Stimulated activated CD4-positive, alpha-beta T cell treated with anti-CD3 and anti-CD28 coated beads, Interleukin-12 subunit alpha, Interleukin-12 subunit beta, amount 100 ng/mL, for 48 hours (primary cell): ENCODE data around the gene NRM.

Experiments used
- DNase-seq, 3 donors: peaks; one replicate each; pipeline ENCODE4 v3.0.0-alpha.2; 2020; ENCODE audit warnings: low read depth in 2 of 3, low spot score in 1 of 3

The NRM gene

GRCh38 chr6:30689985-30690384 lies 799 bp downstream of the NRM start:
- no peak for DNase-seq

- no peak for DNase-seq
These were observed 1.5 kb downstream of the NRM start for GRCh38 chr6:30689022-30689865.

GRCh38 chr6:30688569-30688968 lies 2.2 kb downstream of the NRM start:
- DNase-seq: no peak

- no peak for DNase-seq
These were observed 2.9 kb downstream of the NRM start for GRCh38 chr6:30687659-30688431.

- peak; percentile 76 to 86 (median 78) for DNase-seq
These were observed 3.7 kb downstream of the NRM start for GRCh38 chr6:30686908-30687658.

GRCh38 chr6:30686009-30686907 lies 4.5 kb downstream of the NRM start, which contains the start of gene PPP1R18:
PPP1R18 (minus strand) TSS chr6:30686645; CDS start chr6:30686018, 627 bp downstream.
- peak; percentile 67 to 87 (median 73) for DNase-seq

- DNase-seq: no peak
These were observed 5.4 kb downstream of the NRM start for GRCh38 chr6:30685157-30686008.

GRCh38 chr6:30684386-30685156 lies 6.2 kb downstream of the NRM start:
- DNase-seq: peak in 1 of 3 donors; percentile 50

GRCh38 chr6:30683980-30684338 lies 6.8 kb downstream of the NRM start:
- DNase-seq: no peak

- DNase-seq: no peak
These were observed 7.4 kb downstream of the NRM start for GRCh38 chr6:30683183-30683979.

GRCh38 chr6:30682143-30683117 lies 8.4 kb downstream of the NRM start:
- DNase-seq: peak; percentile 75 to 81 (median 79)

GRCh38 chr6:30681766-30682142 lies 9.0 kb downstream of the NRM start:
- DNase-seq: no peak

- DNase-seq: no peak
These were observed 10.8 kb downstream of the NRM start for GRCh38 chr6:30679765-30680535.

- peak; percentile 86 to 92 (median 87) for DNase-seq
These were observed 11.6 kb downstream of the NRM start for GRCh38 chr6:30678964-30679726.

- no peak for DNase-seq
These were observed 14.0 kb downstream of the NRM start for GRCh38 chr6:30676660-30677285.
